ENCODE measurements around the gene SLC35F2.

GRCh38 chr11:107834995-107835394, 23.6 kb downstream of the SLC35F2 start:
- TF ChIP-seq, protein P1, sequence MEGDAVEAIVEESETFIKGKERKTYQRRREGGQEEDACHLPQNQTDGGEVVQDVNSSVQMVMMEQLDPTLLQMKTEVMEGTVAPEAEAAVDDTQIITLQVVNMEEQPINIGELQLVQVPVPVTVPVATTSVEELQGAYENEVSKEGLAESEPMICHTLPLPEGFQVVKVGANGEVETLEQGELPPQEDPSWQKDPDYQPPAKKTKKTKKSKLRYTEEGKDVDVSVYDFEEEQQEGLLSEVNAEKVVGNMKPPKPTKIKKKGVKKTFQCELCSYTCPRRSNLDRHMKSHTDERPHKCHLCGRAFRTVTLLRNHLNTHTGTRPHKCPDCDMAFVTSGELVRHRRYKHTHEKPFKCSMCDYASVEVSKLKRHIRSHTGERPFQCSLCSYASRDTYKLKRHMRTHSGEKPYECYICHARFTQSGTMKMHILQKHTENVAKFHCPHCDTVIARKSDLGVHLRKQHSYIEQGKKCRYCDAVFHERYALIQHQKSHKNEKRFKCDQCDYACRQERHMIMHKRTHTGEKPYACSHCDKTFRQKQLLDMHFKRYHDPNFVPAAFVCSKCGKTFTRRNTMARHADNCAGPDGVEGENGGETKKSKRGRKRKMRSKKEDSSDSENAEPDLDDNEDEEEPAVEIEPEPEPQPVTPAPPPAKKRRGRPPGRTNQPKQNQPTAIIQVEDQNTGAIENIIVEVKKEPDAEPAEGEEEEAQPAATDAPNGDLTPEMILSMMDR (IDR thresholded peaks at IDR 0.05), result no peak
- TF ChIP-seq POLR2A (IDR thresholded peaks at IDR 0.05), result no peak
